ENCODE data around the gene PPARD.

GRCh38 chr6:35299674-35300073 is 42.7 kb upstream of the PPARD start:
- TF ChIP-seq CTCF (IDR thresholded peaks at IDR 0.05) (no peak), POLR2A (IDR thresholded peaks at IDR 0.05) (no peak)

Measured in uterus (tissue), 2 donors.